Medulla oblongata (tissue), 1 donor: Measurements from ENCODE around the gene KIAA0232.

Experiments
- DNase-seq: peaks from one replicate; pipeline ENCODE4 v3.0.0-alpha.2; 2015; ENCODE audit errors: extremely low spot score

The KIAA0232 gene, protein sequence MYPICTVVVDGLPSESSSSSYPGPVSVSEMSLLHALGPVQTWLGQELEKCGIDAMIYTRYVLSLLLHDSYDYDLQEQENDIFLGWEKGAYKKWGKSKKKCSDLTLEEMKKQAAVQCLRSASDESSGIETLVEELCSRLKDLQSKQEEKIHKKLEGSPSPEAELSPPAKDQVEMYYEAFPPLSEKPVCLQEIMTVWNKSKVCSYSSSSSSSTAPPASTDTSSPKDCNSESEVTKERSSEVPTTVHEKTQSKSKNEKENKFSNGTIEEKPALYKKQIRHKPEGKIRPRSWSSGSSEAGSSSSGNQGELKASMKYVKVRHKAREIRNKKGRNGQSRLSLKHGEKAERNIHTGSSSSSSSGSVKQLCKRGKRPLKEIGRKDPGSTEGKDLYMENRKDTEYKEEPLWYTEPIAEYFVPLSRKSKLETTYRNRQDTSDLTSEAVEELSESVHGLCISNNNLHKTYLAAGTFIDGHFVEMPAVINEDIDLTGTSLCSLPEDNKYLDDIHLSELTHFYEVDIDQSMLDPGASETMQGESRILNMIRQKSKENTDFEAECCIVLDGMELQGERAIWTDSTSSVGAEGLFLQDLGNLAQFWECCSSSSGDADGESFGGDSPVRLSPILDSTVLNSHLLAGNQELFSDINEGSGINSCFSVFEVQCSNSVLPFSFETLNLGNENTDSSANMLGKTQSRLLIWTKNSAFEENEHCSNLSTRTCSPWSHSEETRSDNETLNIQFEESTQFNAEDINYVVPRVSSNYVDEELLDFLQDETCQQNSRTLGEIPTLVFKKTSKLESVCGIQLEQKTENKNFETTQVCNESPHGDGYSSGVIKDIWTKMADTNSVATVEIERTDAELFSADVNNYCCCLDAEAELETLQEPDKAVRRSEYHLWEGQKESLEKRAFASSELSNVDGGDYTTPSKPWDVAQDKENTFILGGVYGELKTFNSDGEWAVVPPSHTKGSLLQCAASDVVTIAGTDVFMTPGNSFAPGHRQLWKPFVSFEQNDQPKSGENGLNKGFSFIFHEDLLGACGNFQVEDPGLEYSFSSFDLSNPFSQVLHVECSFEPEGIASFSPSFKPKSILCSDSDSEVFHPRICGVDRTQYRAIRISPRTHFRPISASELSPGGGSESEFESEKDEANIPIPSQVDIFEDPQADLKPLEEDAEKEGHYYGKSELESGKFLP (N-terminal part only)

DNA sequence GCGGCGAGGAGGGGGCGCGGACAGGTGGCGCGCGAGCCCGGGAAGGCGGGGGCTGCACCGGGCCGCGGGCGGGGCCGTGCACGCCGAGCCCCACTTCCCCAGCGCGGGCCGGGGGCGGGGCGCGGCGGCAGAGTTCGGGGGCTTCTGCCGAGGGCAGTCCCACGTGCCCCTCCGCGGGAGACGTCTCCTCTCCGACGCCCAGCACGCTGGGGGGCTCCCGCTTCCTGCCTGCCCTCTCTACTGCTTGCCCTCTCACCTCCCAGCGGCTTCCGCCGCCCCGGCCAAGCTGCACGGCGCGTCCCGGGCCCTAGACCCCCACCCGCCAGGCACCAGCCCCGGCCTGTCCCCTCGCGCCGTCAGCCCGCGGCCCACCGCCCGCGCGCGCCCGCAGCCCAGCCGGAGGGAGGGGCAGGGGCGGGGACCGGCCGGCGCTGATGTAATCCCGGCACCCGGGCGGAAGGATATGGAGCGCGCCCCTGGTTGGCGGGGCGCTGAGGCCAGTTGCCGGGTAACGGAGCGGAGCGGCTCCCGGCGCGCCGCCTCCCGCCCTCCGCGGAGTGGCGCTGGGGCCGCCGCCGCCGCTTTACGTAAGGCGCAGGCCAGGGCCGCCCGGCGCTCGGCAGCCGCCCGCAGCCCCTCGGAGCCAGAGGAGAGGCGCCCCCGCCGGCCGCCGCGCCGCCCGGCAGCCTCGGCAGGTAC, at the start of gene KIAA0232:
Gene KIAA0232 (plus strand): TSS at position 581 of the 699 bp plus-strand sequence. CDS start 41,727 bp downstream, outside the sequence.
- peak; percentile 91 for DNase-seq

DNA sequence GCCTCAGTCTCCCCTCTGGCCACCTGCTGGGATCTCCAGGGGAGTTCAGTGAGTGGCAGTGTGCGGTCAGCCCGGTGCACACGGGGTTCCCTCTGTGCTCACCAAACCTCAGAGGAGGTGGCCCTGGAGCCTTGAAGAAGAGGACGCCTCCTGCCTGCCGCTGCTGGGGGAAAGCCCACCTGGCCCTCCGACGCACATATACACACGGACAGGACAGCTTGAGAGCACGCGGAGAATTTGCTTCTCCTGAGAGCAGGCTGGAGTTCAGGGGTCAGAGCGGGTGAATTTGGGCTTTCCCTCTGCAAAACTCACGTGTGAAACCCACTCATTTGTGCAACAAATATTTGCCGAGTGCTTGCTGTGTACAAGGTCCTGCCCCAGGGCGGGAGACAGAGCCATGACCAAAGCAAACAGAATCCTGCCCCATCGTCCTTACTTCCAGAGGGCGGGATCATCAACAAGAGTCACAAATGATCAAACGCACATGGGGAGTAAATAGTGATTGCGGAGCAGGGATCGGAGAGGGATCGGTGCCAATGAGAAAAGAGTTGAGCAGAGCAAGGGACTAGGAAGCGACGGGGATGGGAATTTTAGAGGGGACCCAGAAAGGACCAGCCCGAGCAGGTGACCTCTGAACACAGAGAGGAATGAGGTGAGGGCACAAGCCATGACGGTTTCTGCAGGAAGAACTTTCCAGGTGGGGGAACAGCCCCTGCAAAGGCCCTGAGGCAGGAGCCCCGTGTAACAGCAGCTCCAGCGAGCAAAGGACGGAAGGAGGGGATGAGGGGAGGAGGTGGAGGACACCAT, 49.0 kb upstream of the KIAA0232 start:
- no peak for DNase-seq

DNA sequence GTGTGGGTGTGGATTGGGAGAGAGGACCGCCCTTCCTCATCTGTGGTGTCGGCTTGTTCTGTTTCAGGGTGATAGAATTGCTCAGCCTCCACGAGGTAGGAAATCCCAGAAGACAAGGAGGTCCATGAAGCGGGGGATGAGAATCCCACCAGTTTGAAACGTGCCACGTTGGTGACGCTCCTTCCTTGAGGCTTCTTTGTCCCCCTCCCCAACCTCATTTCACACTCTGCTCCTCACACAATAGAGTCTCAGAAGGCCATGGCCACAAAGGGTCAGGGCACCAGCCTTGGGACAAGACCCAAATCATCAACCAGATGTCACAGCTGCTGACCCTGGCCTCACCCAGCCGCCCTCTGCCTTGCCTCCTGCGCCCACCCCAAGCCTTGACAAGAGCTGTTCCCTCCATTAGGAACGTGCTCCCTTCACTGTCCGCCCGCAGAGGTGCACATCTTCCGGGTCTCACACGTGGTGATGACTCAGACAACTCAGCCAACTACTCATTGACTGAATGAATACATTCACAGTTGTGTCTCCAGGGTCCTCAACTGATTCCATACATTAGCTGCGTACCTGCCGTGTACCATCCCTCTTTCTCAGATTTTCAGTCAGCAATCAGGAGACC, 48.3 kb upstream of the KIAA0232 start:
- no peak for DNase-seq

DNA sequence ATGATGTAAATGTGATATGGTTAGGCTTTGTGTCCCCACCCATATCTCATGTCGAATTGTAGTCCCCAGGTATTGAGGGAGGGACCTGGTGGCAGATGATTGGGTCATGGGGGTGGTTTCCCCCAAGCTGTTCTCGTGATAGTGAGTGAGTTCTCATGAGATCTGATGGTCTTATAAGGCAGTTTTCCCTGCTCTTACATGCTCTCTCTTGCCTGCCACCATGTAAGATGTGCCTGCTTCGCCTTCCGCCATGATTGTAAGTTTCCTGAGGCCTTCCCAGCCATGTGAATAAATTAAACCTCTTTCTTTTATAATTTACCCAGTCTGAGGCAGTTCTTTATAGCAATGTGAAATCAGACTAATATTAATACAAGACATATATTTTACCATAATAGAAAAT, 42.6 kb upstream of the KIAA0232 start:
- DNase-seq, result no peak

DNA sequence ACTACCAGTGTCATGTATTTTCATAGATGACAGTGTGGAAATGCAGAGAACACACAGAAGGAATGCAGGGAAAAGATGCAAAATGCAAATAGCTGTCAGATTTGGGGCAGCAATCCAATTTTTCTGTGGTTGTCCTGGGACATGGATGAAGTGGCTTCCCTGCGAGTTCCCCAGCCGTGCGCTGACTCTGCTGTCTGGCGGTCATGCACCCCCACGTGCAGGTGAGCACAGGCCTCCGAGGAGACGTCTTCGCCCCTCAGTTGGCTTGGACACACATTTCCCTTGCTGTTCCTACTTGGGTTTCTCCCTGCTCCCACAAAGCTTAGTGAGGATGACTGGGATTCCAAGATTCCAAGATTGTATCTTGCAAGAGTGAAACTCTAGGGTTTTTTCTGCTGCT, 42.2 kb upstream of the KIAA0232 start:
- no peak for DNase-seq

DNA sequence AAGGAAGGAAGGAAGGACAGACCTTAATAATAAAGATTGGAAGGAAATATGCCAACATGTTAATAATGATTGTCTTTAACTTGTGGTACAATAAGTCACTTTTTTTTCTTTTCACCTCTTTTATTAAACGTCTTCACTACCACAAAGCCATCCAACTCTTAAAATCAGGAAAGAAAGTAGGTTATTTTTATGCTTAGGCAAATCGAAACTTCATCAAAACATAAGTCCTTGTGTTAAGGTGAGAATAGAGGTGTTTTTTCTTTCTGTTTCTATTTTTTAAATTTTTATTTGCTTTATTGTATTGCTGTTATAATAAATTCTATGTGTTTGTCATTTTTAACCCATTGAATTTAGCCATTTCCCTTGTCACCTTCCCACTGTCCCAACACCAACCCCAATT, 40.0 kb upstream of the KIAA0232 start:
- DNase-seq, result no peak

DNA sequence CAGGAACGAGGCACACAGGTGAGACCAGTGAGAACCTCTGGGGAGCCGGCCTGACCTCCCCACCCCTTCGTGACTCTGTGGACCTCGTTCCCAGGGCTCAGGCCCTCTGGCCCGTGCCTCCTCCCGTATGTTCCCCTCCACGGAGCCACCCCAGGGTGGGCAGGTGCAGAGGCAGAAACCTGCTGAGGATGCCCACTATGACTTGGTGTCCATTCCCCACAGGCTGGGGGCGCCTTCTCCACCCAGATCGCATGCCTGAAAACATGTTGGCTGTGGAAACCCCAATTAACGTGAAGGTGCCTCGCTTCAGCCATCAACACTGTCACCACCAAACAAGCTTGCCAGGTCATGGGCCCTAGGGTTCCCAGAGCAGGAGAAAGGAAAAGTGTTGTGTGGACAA, 39.5 kb upstream of the KIAA0232 start:
- DNase-seq, result no peak

DNA sequence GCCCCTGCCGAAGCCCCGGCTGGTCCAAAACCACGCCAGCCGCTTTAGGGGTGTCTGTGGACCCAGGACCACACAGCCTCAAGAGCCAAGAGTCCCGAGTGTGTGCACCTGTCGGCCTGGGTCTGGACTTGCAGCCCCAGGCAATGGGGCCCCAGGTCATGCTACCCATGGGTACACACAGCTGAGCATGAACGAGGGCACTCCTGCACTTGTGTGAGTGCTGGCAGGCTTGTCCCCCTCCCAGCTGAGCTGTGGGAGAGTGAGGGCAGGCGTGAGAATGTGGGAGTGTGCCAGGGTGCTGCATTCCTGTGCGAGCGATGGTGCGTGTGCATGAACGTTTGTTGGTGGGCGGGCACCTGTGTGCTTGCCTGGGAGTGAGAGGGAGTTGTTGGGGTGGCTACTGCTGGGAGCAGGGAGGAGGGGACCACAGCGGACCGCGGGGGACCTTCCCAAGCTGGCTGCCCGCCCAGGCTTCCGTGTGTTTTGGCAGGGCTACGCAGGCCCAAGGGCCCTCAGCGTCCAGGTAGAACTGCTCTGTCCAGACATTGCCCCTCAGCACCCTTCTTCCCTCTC, 35.7 kb upstream of the KIAA0232 start:
- no peak for DNase-seq

DNA sequence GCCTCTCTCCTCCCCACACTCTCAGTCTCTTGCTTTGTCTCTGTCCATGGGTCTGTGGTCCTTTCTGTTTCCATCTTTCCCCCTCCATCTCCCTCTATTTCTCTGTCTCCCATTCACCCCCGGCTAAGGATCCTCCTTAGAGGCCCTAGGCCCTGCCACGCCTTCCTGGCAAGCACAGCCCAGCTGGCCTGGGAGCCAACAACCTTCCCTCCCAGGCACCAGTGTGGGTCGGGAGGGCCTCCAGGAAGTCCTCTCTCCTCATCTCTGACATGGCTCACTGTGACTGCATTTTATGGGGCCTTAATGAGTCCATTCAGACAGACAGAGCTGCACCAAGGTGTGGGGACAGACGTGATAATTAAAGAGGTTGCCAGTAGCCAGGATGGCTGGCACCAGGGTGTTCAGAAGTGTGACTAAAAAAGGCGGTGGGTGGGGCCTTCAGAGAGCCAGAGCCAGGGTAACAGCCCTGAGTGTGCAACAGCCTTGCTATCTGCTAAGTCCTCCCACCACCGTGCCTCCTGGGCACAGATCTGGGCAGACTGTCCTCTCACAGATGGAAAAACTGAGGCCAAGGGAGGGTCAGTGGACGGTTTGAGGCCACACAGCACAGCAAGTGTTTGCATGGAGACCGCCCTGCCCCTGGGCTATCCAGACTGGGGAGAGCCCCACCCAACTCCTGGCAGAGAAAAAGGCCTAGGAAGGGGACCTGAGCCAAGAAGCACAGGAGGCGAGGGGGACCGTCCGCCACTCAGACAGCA, 35.1 kb upstream of the KIAA0232 start:
- no peak for DNase-seq

DNA sequence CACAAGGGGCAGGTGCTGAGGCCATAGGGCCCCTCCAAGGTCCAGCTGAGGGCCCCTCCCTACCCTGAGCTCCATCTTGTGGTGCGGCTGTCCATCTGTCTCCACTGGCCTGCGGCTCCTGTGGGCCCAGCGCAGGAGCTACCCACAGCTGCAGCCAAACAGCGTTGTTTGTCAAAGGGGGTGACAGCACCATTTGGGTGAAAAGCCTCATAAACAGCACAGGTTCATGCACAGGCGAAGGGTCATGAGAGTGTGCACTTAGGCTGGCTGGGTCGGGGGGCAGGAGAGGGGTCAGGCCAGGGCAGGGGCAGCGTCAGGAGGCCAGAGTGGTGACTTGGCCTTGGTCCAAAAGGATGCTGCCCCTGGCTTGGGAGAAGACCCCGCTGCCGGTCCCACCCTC, 34.2 kb upstream of the KIAA0232 start:
- DNase-seq, result no peak

DNA sequence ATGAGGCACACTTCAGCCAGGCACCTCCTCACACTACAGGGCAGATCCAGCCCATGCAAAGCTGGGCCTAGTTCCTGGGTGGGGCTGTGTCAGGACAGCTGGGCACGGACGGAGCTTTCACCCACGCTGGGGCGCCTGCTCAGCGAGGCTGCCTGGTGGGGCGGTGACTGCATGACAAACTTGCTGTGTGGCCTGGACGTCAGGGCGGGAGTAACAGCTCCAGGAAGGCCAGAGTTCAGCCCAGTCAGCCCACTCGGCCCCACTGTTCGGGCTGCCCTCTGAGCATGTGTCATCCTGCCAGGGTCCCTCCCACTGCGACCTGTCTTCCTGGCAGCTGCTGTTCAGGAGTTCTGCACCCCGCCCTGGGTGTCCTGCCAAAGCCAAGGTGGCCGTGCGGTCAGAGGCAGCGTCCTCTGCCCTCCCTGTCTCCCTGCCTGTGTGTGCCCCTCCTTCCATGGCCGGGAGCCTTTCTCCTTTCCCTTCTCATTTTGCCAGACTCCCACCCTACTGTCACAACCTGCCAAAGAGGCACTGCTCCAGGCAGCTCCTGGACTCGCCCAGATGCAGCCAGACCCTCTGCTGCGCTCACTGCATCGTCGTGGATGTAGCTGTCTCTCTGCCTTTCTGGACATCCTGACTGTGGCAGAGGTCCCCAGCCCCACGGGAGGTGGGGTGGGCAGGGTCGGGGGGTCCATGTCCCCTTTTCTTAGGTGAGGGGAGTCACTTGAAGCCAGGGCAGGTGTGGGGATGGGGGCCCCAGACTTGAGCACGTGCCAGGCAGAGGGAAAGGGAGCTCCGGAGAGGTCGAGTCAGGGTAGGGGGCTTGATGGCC, 33.0 kb upstream of the KIAA0232 start:
- DNase-seq, result no peak

DNA sequence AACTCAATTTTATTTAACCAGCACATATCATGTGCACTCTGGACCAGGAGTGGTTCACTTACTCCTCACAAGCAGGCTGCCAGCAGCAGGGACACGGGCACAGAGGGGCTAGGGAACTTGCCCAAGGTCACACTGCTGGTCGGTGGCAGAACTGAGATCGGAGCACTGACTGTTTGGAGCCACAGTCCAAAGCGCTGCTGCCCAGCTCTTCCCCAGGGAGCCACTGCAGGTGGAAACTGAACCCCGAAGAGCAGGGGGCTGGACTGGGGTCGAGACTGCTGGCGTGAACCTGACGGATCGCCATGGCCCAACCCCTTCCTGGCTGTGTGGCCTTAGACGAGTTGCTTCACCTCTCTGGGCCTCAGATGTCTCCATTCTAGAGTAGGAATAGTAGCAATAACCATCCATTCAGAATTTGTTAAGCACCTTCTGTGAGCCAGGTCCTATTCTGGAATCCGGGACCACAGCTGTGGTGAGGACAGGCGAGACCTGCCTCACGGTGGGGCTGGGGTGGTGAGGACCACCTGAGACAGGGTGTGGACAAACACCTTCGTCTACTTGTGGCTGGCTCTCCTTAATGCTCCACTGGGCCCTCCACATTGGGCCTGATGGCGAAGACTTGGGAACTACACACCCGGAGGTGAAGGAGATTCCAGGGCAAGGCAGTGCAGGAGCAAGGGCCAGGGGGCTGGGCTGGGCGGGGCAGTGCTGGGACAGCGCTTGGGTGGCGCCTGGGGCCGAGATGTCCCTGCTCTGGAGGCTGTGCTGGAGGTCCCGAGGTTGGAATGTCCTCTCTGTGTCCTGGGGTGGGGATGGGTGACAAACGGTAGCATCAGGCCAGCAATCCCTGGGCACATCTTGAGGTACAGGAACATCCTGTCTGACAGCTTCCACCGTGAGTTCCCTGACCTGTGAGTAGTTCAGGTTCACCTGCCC, 32.0 kb upstream of the KIAA0232 start:
- DNase-seq, result no peak

DNA sequence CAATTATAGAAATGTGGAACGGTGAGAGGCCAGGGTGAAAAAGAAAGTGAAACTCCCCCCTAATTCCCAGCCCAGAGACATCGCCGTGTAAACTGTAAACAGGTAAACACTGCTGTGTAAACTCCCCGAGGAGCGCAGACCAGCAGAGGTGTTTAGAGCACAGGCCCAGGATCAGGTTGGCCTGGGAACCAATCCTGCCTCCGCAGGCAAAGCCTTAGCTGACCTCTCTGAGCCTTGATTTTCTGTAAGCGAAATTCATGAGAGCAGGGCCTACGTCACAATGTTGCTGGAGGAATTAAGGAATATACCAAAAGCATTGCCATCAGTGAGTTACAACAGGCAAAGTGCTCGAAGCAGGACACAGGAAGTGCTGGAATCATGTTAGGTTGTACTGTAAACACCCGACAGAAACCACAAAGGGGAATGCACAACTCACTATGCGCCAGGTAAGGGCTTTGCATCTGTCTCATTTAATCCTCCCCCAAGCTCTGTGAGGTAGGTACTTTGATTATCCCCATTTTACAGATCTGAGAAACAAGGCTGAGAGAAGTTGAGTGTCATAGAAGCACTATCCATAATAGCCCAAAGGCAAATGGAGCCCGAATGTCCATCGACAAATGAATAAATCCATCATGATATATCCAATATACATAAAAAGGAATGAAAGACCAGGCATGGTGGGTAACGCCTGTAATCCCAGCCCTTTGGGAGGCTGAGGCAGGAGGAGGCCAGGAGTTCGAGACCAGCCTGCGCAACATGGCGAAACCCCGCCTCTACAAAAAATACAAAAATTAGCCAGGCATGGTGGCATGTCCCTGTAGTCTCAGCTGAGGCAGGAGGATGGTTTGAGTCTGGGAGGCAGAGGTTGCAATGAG, 30.7 kb upstream of the KIAA0232 start:
- no peak for DNase-seq

DNA sequence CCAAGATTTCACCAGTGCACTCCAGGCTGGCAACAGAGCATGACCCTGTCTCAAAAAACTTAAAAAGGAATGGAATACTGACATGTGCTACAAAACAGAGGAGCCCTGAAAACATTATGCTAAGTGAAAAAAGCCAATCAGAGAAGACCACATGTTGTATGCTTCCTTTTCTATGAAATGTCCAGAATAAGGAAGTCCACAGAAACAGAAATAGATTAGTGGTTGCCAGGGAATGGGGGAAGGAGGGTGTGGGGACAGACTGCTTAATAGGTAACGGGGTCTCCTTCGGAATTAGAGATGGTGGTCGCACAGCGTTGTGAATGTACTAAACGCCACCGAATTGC, 30.1 kb upstream of the KIAA0232 start:
- peak; percentile 54 for DNase-seq

DNA sequence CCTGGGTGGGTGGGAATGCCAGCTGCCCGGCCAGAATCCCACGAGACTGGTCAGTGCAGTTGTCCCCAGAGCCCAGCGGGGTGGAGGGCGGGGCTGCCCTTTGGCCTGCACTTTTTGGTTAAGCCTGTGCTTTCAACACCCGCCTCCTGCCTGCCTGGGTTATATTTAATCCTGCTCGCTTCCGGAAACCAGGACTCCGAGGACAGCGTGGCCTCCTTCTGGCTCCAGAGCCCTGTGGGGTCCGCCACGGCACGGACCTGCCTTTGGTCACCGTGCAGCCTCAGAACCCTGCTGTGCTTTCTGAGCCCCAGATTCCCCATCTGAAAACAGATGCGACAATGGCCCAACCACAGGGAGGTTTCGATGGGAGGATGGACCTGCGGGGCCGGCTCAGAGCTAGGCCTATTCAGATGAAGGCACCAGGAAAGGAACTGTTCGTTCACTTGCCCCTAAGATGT, 29.4 kb upstream of the KIAA0232 start:
- peak; percentile 52 for DNase-seq

DNA sequence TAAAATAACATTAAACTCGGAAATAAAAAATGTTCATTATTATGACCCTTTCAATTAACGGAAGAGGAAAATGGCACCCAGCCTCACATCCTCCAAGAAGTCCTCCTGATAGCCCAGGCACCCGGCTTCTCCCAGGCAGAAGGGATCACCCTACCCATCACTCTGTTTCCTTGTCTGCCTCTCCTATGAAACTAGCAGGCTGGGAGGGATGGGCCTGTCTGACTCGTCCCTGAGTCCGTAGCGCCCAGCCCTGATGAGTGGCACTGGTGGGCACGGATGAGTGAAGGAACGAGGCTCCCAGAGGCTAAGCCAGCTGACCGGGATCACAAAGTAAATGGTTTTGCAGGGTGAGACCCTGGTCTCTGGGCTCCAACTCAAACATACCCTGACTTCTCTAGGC, 28.6 kb upstream of the KIAA0232 start:
- no peak for DNase-seq
